Neuronal stem cell (in vitro differentiated cells): ENCODE results near the gene PLK3.
"Not testable (repeated sequence)": the region's sequence is repeated elsewhere in the genome, so short reads cannot be mapped to it uniquely, and the experiment has no call there.

Source experiments
- DNase-seq: peaks from one replicate; pipeline ENCODE4 v3.0.0-alpha.2; 2013; ENCODE audit warnings: low spot score
- H2AFZ ChIP-seq: one replicate; pipeline ENCODE4 v1.6.1; 2013; ENCODE audit warnings: mild to moderate bottlenecking, low read length, inconsistent platforms
- H2AK5ac ChIP-seq: 2 replicates; pipeline ENCODE4 v1.6.1; 2013; ENCODE audit warnings: low read depth, mild to moderate bottlenecking, inconsistent platforms, low read length, moderate library complexity, mixed read lengths
- H2BK120ac ChIP-seq: 2 replicates; pipeline ENCODE4 v1.6.1; 2013; ENCODE audit warnings: low read depth, mild to moderate bottlenecking, inconsistent platforms, low read length, moderate library complexity, mixed read lengths
- H2BK12ac ChIP-seq: one replicate; pipeline ENCODE4 v1.6.1; 2013; ENCODE audit warnings: low read length, inconsistent platforms
- H2BK15ac ChIP-seq: 2 replicates; pipeline ENCODE4 v1.6.1; 2013; ENCODE audit warnings: mild to moderate bottlenecking, low read length, inconsistent platforms, mixed read lengths
- H2BK5ac ChIP-seq: one replicate; pipeline ENCODE4 v1.6.1; 2013; ENCODE audit warnings: inconsistent platforms, mild to moderate bottlenecking, low read length, moderate library complexity
- H3K14ac ChIP-seq: one replicate; pipeline ENCODE4 v1.6.1; 2013; ENCODE audit warnings: low read length, inconsistent platforms
- H3K18ac ChIP-seq: 2 replicates; pipeline ENCODE4 v1.6.1; 2013; ENCODE audit warnings: low read length, inconsistent platforms
- H3K23ac ChIP-seq: 2 replicates; pipeline ENCODE4 v1.6.1; 2013; ENCODE audit warnings: low read depth, mild to moderate bottlenecking, mixed read lengths, low read length, inconsistent platforms; ENCODE audit not compliant: poor library complexity
- H3K27ac ChIP-seq: replicated peaks from 3 replicates; pipeline ENCODE4 v1.5.1; 2013; ENCODE audit warnings: low read length, inconsistent platforms
- H3K27me3 ChIP-seq, 3 experiments: 2 replicates each; pipeline ENCODE4 v1.6.1; 2013; ENCODE audit warnings: low read length in 3 of 3, mild to moderate bottlenecking in 2 of 3, inconsistent platforms in 1 of 3, low read depth in 1 of 3, mixed read lengths in 1 of 3, moderate library complexity in 1 of 3; ENCODE audit not compliant: control insufficient read depth in 3 of 3, insufficient read depth in 3 of 3
- H3K36me3 ChIP-seq, 2 donors: replicated peaks in 1 of 2; 2 replicates each; pipeline ENCODE4 v1.6.1; 2013; ENCODE audit warnings: low read length in 2 of 2; ENCODE audit not compliant: control insufficient read depth in 2 of 2, insufficient read depth in 2 of 2
- H3K4ac ChIP-seq: 2 replicates; pipeline ENCODE4 v1.6.1; 2013; ENCODE audit warnings: inconsistent platforms, mild to moderate bottlenecking, low read length, moderate library complexity
- H3K4me1 ChIP-seq, 2 donors: 1 replicate in 1 of 2; 2 replicates in 1 of 2; pipeline ENCODE4 v1.6.1; 2013; ENCODE audit warnings: low read length in 2 of 2, low read depth in 1 of 2; ENCODE audit not compliant: control insufficient read depth in 2 of 2, insufficient read depth in 1 of 2
- H3K4me2 ChIP-seq: one replicate; pipeline ENCODE4 v1.6.1; 2013; ENCODE audit warnings: mild to moderate bottlenecking, low read length, inconsistent platforms; ENCODE audit not compliant: insufficient read depth, poor library complexity, severe bottlenecking
- H3K4me3 ChIP-seq, 2 donors: 2 replicates each; pipeline ENCODE4 v1.5.1; 2013; ENCODE audit warnings: low read length in 2 of 2, mild to moderate bottlenecking in 2 of 2, inconsistent platforms in 1 of 2, moderate library complexity in 1 of 2
- H3K79me1 ChIP-seq: one replicate; pipeline ENCODE4 v1.6.1; 2013; ENCODE audit warnings: low read depth, mild to moderate bottlenecking, inconsistent platforms, low read length, moderate library complexity
- H3K9ac ChIP-seq: one replicate; pipeline ENCODE4 v1.6.1; 2013; ENCODE audit warnings: mild to moderate bottlenecking, low read depth, low read length, inconsistent platforms; ENCODE audit not compliant: poor library complexity
- H3K9me3 ChIP-seq, 2 donors: replicated peaks in 1 of 2; 2 replicates each; pipeline versions ENCODE3 to v1.6.1; 2013; ENCODE audit warnings: low read length in 2 of 2, mild to moderate bottlenecking in 2 of 2, inconsistent platforms in 1 of 2, low read depth in 1 of 2, mixed read lengths in 1 of 2, moderate library complexity in 1 of 2; ENCODE audit not compliant: control insufficient read depth in 2 of 2, insufficient read depth in 1 of 2
- H4K8ac ChIP-seq: one replicate; pipeline ENCODE4 v1.6.1; 2013; ENCODE audit warnings: low read depth, mild to moderate bottlenecking, inconsistent platforms, low read length, moderate library complexity
- H4K91ac ChIP-seq: one replicate; pipeline ENCODE4 v1.6.1; 2013; ENCODE audit warnings: low read length, low read depth, mild to moderate bottlenecking, inconsistent platforms; ENCODE audit not compliant: poor library complexity
- WGBS, 2 donors: extraction: QIAGEN DNeasy Blood & Tissue Kit; methylation state at CpG; one replicate each; pipeline ENCODE4 v1.1.7; 2013; ENCODE audit warnings: missing lambda C conversion rate in 2 of 2, mixed read lengths in 1 of 2; ENCODE audit not compliant: insufficient read length in 2 of 2, insufficient replicate concordance in 1 of 2; ENCODE audit errors: extremely low coverage in 2 of 2; 5-methylcytosine and 5-hydroxymethylcytosine counted together

Gene PLK3

GRCh38 chr1:44822131-44822701 is 22.0 kb downstream of the PLK3 start:
- Histone ChIP-seq H3K18ac (peak overlapping the region; percentile 61), H3K9ac (no peak overlapping the region), H3K4me1 (peaks cover 0 to 10% of the 10 kb centered on the region in 2 donors), H2BK5ac (no peak overlapping the region), H4K91ac (no peak overlapping the region), H2BK12ac (peak overlapping the region; percentile 24), H3K36me3 (no peaks in the 10 kb centered on the region), H3K27ac (no peak overlapping the region), H2BK15ac (peak overlapping the region; percentile 42), H3K27me3 (no peaks in the 10 kb centered on the region), H3K4me3 (no peak overlapping the region), H2AFZ (no peak overlapping the region), H3K4me2 (no peak overlapping the region), H2AK5ac (peak overlapping the region; percentile 97), H3K14ac (no peak overlapping the region), H3K4ac (no peak overlapping the region), H3K79me1 (peaks cover 4% of the 10 kb centered on the region), H3K23ac (no peak overlapping the region), H3K9me3 (peaks cover 0 to 7% of the 10 kb centered on the region in 2 donors), H4K8ac (peak overlapping the region; percentile 9), H2BK120ac (peak overlapping the region; percentile 74)
- WGBS, 2 donors, result no CpG with 5 or more reads among the region's 6 CpGs
- no peak for DNase-seq

- no peak for DNase-seq
Observed at GRCh38 chr1:44822981-44823451, 22.8 kb downstream of the PLK3 start.

GRCh38 chr1:44824392-44824791 is 24.2 kb downstream of the PLK3 start:
- H3K4ac ChIP-seq, H2AFZ ChIP-seq, H3K4me1 ChIP-seq, H3K23ac ChIP-seq, H2AK5ac ChIP-seq, H2BK12ac ChIP-seq, H3K27me3 ChIP-seq, H3K14ac ChIP-seq, H3K9ac ChIP-seq, H3K79me1 ChIP-seq, H3K18ac ChIP-seq, H4K91ac ChIP-seq, H4K8ac ChIP-seq, H2BK120ac ChIP-seq, H3K36me3 ChIP-seq, H3K4me2 ChIP-seq, H3K4me3 ChIP-seq, H3K27ac ChIP-seq, H2BK5ac ChIP-seq, H2BK15ac ChIP-seq, H3K9me3 ChIP-seq, DNase-seq: not testable (repeated sequence)
- WGBS, 2 donors, result no CpG with 5 or more reads among the region's 6 CpGs

More at GRCh38 chr1:44822981-44823451, 22.8 kb downstream of the PLK3 start:
- H3K79me1 ChIP-seq, result peaks cover 4% of the 10 kb centered on the region
- H2BK15ac ChIP-seq, result peak overlapping the region; percentile 42
- no peak overlapping the region for H3K14ac ChIP-seq
- peak overlapping the region; percentile 18 for H2BK12ac ChIP-seq
- peak overlapping the region; percentile 14 for H3K23ac ChIP-seq
- no peaks in the 10 kb centered on the region for H3K36me3 ChIP-seq
- H3K4me1 ChIP-seq, result peaks cover 0 to 10% of the 10 kb centered on the region in 2 donors
- H2AFZ ChIP-seq, result no peak overlapping the region
- peak overlapping the region; percentile 97 for H2AK5ac ChIP-seq
- no peak overlapping the region for H2BK5ac ChIP-seq
- peak overlapping the region; percentile 74 for H2BK120ac ChIP-seq
- no peak overlapping the region for H4K91ac ChIP-seq
- no peak overlapping the region for H3K27ac ChIP-seq
- H3K4me3 ChIP-seq, result no peak overlapping the region
- WGBS, 2 donors, result no CpG with 5 or more reads among the region's 15 CpGs
- no peaks in the 10 kb centered on the region for H3K27me3 ChIP-seq
- H3K18ac ChIP-seq, result no peak overlapping the region
- H3K4me2 ChIP-seq, result no peak overlapping the region
- no peak overlapping the region for H3K9ac ChIP-seq
- H3K9me3 ChIP-seq, result peaks cover 0 to 7% of the 10 kb centered on the region in 2 donors
- no peak overlapping the region for H3K4ac ChIP-seq
- H4K8ac ChIP-seq, result no peak overlapping the region

GRCh38 chr1:44826375-44827196 is 26.4 kb downstream of the PLK3 start:
- no CpG with 5 or more reads among the region's 24 CpGs for WGBS, 2 donors
- Histone ChIP-seq H3K9ac (peak overlapping the region; percentile 0), H3K9me3 (peaks cover 0 to 11% of the 10 kb centered on the region in 2 donors), H3K4me3 (no peak overlapping the region), H4K8ac (no peak overlapping the region), H3K4ac (peak overlapping the region; percentile 6), H2AK5ac (peak overlapping the region; percentile 81), H3K18ac (peak overlapping the region; percentile 4), H2AFZ (no peak overlapping the region), H3K4me1 (peaks cover 0 to 2% of the 10 kb centered on the region in 2 donors), H3K79me1 (peaks cover 2% of the 10 kb centered on the region), H2BK120ac (no peak overlapping the region), H3K14ac (peak overlapping the region; percentile 0), H4K91ac (no peak overlapping the region), H3K23ac (no peak overlapping the region), H2BK5ac (peak overlapping the region; percentile 39), H3K4me2 (no peak overlapping the region), H2BK15ac (peak overlapping the region; percentile 63), H3K27me3 (no peaks in the 10 kb centered on the region), H2BK12ac (no peak overlapping the region), H3K36me3 (no peaks in the 10 kb centered on the region), H3K27ac (no peak overlapping the region)
- DNase-seq, result no peak
